Skin epidermis (tissue), 12 donors: Measurements from ENCODE around the gene FARP1.
A peak's percentile ranks its signal among the peaks of the same experiment; 100 is the strongest.

Source experiments
- H3K27ac ChIP-seq, 21 experiments: fragments of 200-600 bp; sonication (generic) in 11 of 21; one replicate each; pipeline ENCODE4 v1.5.0; 2020; ENCODE audit warnings: mild to moderate bottlenecking in 3 of 21, inconsistent platforms in 2 of 21, moderate library complexity in 2 of 21
- H3K4me3 ChIP-seq, 7 experiments: fragments of 200-600 bp; sonication (generic) in 2 of 7; one replicate each; pipeline ENCODE4 v1.5.0; 2020; ENCODE audit warnings: inconsistent platforms in 2 of 7, mild to moderate bottlenecking in 2 of 7, moderate library complexity in 1 of 7

FARP1 gene

GRCh38 chr13:98489446-98490194 is 346.7 kb downstream of the FARP1 start:
- no peak overlapping the region for H3K4me3 ChIP-seq
- peak overlapping the region in 5 of 21 experiments; percentile 0 to 64 (median 6) for H3K27ac ChIP-seq

GRCh38 chr13:98490195-98490836 is 347.4 kb downstream of the FARP1 start:
- Histone ChIP-seq H3K27ac (peak overlapping the region in 3 of 21 experiments; percentile 6 to 64 (median 44)), H3K4me3 (no peak overlapping the region)

DNA sequence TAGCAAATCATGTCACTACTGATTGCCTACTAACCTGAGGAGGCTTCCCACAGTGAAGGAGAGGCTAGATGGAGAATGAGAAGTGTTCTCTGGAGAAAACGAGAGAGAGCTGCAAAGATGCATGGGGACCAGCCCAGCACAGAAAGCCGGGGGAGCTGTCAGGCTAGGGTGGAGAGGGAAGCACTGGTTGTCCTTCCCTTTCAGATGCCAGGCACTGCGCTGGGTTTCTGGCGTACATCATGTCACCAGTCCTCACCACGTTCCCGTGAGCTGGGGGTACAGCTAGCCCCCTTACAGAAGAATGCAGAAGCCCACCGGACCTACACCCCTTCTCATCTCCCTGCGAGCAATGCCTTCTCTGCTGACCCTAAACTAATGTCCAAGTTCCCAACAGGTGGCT is 348.0 kb downstream of the FARP1 start:
- peak overlapping the region in 2 of 21 experiments; percentile 44 to 64 for H3K27ac ChIP-seq
- H3K4me3 ChIP-seq, result no peak overlapping the region

DNA sequence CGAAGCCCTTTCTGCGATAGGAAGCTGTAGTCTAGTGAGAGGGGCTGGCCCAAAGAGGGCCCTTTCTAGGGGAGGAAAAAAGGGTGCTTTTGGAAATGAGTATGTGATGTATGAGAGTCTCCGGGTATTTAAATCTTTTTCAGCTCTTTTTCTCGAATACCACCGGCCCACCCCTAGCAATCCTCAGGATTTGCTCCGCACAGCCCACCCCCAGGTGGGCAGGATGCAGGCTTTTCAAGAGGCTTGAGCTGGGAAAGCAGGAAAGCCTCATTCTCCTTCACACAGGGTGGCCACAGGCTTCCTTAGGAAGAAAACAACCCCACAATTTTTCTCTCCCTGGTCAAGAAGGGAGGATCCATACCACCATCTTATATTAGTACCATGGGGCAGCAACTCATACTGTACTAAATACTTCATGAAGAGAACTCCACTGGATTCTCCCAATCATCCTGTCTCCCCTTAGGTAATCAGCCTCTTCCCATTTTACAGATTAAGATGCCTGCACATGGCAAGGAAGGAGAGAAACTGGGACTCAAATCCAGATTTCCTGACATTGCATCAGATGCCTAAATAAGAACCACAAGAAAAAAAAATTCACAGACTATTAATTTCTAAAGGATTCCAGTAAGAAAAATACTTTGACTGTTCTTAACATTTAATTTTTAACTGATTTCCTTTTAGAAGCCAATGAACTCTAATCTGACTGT is 349.6 kb downstream of the FARP1 start:
- Histone ChIP-seq H3K4me3 (no peak overlapping the region), H3K27ac (peak overlapping the region in 7 of 21 experiments; percentile 3 to 71 (median 54))

- H3K27ac ChIP-seq, result peak overlapping the region in 4 of 21 experiments; percentile 4 to 57 (median 40)
- no peak overlapping the region for H3K4me3 ChIP-seq
Measured at GRCh38 chr13:98493042-98493712, 350.3 kb downstream of the FARP1 start.

DNA sequence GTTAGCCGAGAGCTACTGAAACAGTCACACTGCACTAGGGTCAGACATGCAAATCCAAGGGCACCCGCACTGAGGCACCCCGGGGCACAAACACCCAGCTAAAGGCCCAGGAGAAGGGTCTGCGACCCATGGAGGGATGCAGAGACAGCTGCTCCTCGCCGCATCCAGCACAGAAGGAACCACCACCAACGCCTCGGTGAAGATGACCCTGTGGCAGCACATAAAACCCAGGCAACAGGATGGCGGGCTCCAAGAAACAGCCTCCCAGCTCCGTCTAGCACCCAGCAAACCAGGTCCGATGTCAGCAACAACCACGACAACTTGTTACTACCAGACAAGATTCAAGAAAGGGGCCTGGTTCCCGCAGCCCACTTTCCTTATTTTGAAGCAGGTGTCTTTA is 351.9 kb downstream of the FARP1 start:
- Histone ChIP-seq H3K27ac (peak overlapping the region in 11 of 21 experiments; percentile 15 to 83 (median 67)), H3K4me3 (no peak overlapping the region)

GRCh38 chr13:98495627-98496478 is 353.0 kb downstream of the FARP1 start:
- Histone ChIP-seq H3K4me3 (no peak overlapping the region), H3K27ac (peak overlapping the region; percentile 0 to 84 (median 58))

DNA sequence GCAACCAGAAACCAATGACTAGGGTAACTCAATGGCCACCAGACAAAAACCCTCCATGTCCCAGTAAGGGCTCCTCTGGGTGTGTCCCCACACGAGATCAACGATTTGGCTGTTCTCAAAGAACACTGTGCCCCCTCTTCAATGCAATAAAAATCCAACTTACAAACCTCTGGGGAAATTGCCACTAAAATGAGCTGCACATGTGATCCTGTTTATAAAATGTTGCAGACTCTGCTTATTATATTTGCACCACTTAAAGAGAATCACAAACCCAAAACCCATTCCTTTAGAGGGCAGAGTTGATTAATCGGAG is 353.5 kb downstream of the FARP1 start:
- no peak overlapping the region for H3K4me3 ChIP-seq
- H3K27ac ChIP-seq, result peak overlapping the region in 19 of 21 experiments; percentile 0 to 84 (median 61)

GRCh38 chr13:98496966-98497365 is 354.1 kb downstream of the FARP1 start:
- no peak overlapping the region for H3K4me3 ChIP-seq
- peak overlapping the region; percentile 0 to 84 (median 62) for H3K27ac ChIP-seq

DNA sequence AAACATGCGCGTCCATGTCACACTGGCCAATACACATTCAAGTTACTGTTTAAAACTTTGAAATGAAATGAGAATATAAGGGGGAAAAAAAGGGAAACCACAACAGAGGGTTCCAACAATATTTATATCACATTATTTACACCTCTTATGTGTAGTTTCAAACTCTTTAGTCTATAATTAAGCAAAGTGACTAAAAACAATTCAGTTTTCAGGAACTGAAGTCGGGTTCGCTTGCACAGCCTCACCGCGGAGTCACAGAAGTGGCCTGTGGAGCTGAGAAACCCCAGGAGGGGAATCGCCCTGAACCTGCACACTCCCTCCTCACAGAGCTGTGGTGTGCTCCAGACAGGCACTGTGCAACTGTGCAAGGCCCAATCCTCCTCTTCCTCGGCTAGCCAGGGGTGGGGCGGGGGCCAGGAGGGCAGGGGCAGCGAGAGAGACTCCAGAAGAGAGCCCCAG is 358.1 kb downstream of the FARP1 start:
- no peak overlapping the region for H3K4me3 ChIP-seq
- H3K27ac ChIP-seq, result peak overlapping the region in 1 of 21 experiments; percentile 17

GRCh38 chr13:98503175-98504028 is 360.5 kb downstream of the FARP1 start:
- no peak overlapping the region for H3K4me3 ChIP-seq

DNA sequence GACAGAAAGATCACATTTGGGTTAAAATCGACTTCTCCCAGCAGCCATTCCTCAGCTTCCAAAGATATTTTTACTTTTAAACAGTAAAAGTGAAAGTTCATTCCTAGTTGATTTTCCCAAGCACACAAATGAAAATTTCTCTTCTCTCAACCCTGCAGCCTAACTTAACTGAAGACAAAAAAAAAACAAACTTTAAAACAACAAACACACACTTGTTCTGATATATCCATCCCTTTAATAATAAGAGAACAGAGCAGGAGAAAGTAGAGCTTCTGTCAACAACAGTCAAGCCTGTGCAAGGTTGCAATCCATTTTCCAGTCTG is 361.1 kb downstream of the FARP1 start:
- Histone ChIP-seq H3K27ac (no peak overlapping the region), H3K4me3 (no peak overlapping the region)

More at GRCh38 chr13:98503175-98504028, 360.5 kb downstream of the FARP1 start:
- peak overlapping the region in 2 of 21 experiments; percentile 8 to 36 for H3K27ac ChIP-seq

DNA sequence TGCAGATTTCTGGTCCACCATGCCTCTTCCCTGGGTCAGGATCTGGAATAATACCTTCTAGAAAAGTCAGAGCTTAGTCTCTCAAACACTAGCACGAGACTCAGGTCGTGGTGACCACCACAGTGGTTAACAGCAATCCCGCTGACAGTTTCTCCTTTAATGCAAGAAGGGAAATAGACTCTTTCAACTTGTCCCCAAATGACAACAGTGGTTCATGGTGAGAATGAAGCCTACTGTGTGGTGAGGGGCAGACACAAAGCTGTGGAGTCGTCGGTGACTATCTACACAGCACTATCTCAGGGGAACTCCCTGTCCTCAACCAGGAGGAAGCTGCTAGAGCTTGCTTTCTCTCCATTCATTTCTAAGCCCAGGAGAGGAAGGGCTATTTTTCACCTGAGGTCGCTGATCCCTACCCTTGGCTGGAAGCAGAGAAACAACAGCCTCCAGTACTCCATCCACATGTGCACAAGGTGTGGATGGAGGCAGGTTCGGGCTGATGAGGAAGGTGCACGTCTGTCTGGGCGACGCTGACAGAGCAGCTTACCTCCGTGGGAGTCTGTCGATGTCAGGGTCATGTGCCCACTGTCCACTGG is 361.6 kb downstream of the FARP1 start:
- no peak overlapping the region for H3K4me3 ChIP-seq
- H3K27ac ChIP-seq, result peak overlapping the region in 1 of 21 experiments; percentile 24
